ENCODE measurements around the gene PER2. TPM values are rescaled to one million over a fixed set of nuclear protein-coding genes. Genes with fewer than 3 reads are reported as not detected.

The PER2 gene
- polyA plus RNA-seq, 2 of the 4 experiments (the other 2 are of a cell fraction) = 3.4 to 8.5 TPM

GRCh38 chr2:238236571-238236970 lies 51.8 kb downstream of the PER2 start:
- ChIA-PET CTCF (no interaction called here), POLR2A (no interaction called here)
- DNase-seq (ENCODE audit: low read depth in 1 of 2, low spot score in 1 of 2) (no peak), ATAC-seq (no peak), FAIRE-seq (no peak)
- no peaks in the 10 kb centered on the region for H3K9me3 ChIP-seq
- H3K4me3 ChIP-seq = no peak overlapping the region
- TF ChIP-seq POLR2A (IDR thresholded peaks at IDR 0.05; ENCODE audit: low read length) (no peak), ZFP36 (IDR thresholded peaks at IDR 0.05; ENCODE audit: borderline replicate concordance, partially characterized antibody) (no peak), ATOH8 (CRISPR knock-in tag; IDR thresholded peaks at IDR 0.05; ENCODE audit: low read depth) (no peak), KDM1A (IDR thresholded peaks at IDR 0.05; ENCODE audit: low read depth) (no peak), PHF8 (IDR thresholded peaks at IDR 0.05; ENCODE audit: borderline replicate concordance, low read depth) (no peak), NPAS2 (CRISPR knock-in tag; IDR thresholded peaks at IDR 0.05; ENCODE audit: borderline replicate concordance) (no peak)
- TF ChIP-seq, protein P1, sequence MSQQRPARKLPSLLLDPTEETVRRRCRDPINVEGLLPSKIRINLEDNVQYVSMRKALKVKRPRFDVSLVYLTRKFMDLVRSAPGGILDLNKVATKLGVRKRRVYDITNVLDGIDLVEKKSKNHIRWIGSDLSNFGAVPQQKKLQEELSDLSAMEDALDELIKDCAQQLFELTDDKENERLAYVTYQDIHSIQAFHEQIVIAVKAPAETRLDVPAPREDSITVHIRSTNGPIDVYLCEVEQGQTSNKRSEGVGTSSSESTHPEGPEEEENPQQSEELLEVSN (IDR thresholded peaks at IDR 0.05; ENCODE audit: borderline replicate concordance, low read depth) = no peak
- peaks cover 9% of the 10 kb centered on the region; the same call in 1 of the 3 replicates for H3K4me1 ChIP-seq
- H3K27ac ChIP-seq = no peak overlapping the region
- H3K4me2 ChIP-seq = no peak overlapping the region
- WGBS (ENCODE audit: missing lambda C conversion rate) = 49% methylated on average over 4 of the region's 4 CpGs

GRCh38 chr2:238235856-238236255 lies 52.6 kb downstream of the PER2 start:
- TF ChIP-seq GATA3 (IDR thresholded peaks at IDR 0.05; ENCODE audit: borderline replicate concordance) = no peak
- TF ChIP-seq RFX5 (IDR thresholded peaks at IDR 0.05) = no peak
- no peak for TF ChIP-seq MAZ (IDR thresholded peaks at IDR 0.05; ENCODE audit: borderline replicate concordance, low read depth, low read length)
- TF ChIP-seq REST (IDR thresholded peaks at IDR 0.05) = no peak
- TF ChIP-seq, protein P2, sequence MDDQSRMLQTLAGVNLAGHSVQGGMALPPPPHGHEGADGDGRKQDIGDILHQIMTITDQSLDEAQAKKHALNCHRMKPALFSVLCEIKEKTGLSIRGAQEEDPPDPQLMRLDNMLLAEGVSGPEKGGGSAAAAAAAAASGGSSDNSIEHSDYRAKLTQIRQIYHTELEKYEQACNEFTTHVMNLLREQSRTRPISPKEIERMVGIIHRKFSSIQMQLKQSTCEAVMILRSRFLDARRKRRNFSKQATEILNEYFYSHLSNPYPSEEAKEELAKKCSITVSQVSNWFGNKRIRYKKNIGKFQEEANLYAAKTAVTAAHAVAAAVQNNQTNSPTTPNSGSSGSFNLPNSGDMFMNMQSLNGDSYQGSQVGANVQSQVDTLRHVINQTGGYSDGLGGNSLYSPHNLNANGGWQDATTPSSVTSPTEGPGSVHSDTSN (IDR thresholded peaks at IDR 0.05) = no peak
- no peak for TF ChIP-seq ZNF302 (CRISPR knock-in tag; IDR thresholded peaks at IDR 0.05)
- no peak for TF ChIP-seq HOXB13 (CRISPR knock-in tag; IDR thresholded peaks at IDR 0.05; ENCODE audit: low read depth)
- no peak for TF ChIP-seq NPAS2 (CRISPR knock-in tag; IDR thresholded peaks at IDR 0.05; ENCODE audit: borderline replicate concordance)
- TF ChIP-seq NR3C1 (IDR thresholded peaks at IDR 0.05) = no peak
- TF ChIP-seq HOXA7 (CRISPR knock-in tag; IDR thresholded peaks at IDR 0.05) = no peak
- no peak for TF ChIP-seq MYC (IDR thresholded peaks at IDR 0.05; ENCODE audit: borderline replicate concordance, low read length)
- no peak for TF ChIP-seq RARB (CRISPR knock-in tag; IDR thresholded peaks at IDR 0.05)
- no peak for TF ChIP-seq CBX8 (IDR thresholded peaks at IDR 0.05)
- TF ChIP-seq PHF8 (IDR thresholded peaks at IDR 0.05; ENCODE audit: borderline replicate concordance, low read depth) = no peak
- TF ChIP-seq HMGXB4 (CRISPR knock-in tag; IDR thresholded peaks at IDR 0.05; ENCODE audit: borderline replicate concordance) = no peak
- H3K4me2 ChIP-seq = no peak overlapping the region
- ChIA-PET POLR2A (no interaction called here), CTCF (interaction anchor here (1.0 kb wide), 2 partner anchors 27 to 97 kb away, joined by 3 to 4 read pairs; partner anchors contain the start of gene KLHL30)
- no peak overlapping the region for H3K4me3 ChIP-seq
- no peak overlapping the region for H3K27ac ChIP-seq
- peaks cover 9% of the 10 kb centered on the region; the same call in 1 of the 3 replicates for H3K4me1 ChIP-seq
- FAIRE-seq (no peak), ATAC-seq (no peak), DNase-seq (ENCODE audit: low read depth in 1 of 2, low spot score in 1 of 2) (no peak)
- 83% methylated on average over 7 of the region's 7 CpGs for WGBS (ENCODE audit: missing lambda C conversion rate)
- H3K9me3 ChIP-seq = no peaks in the 10 kb centered on the region

Measured in A549 (cell line).